ENCODE measurements around the gene TTLL9. TPM values are rescaled to one million over a fixed set of nuclear protein-coding genes. Genes with fewer than 3 reads are reported as not detected.

Gene TTLL9
- total and polyA plus RNA-seq, 2 of the 13 experiments (the other 11 are each of a cell fraction or from before 2014, with no cell fraction given), result not detected

DNA sequence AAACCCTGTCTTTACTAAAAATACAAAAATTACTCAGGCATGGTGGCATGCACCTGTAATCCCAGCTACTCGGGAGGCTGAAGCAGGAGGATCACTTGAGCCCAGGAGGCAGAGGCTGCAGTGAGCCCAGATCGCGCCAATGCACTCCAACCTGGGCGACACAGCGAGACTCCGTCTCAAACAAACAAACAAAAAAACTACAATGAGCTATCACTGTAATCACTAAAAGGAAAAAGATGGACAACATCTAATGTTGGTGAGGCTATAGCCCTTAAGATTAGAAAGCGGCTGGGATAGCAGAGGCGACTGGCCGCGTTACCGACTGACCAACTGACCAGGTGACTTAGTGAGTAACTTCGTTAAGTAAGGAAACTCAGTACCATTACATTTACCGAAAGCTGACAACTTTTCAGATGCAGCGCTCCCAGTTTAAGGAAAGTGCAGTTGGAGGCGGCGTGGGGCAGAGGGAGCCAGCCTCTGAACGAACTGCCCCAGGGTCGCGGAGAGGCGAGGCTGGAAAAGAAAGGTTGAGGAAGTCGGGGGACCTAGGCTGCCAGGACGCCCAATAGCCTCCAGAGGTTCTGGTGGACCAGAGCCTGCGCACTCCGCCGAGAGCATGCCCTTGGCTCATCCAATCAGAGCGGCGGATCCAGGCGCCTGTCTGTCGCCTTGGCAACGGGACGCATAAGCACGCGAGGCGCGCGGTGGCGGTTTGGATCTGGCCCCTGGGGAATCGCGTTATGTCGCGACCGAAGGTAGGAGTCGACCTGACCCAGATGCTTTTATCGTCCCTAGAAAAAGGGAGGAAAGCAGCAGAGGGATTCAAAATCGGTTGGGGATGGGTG, 8.9 kb downstream of the TTLL9 start (continued):
- TF ChIP-seq ZNF30 (CRISPR knock-in tag; IDR thresholded peaks at IDR 0.05) (0 out of 2 replicates have a peak, but pooled peaks have one; percentile 10), POLR2AphosphoS5 (IDR thresholded peaks at IDR 0.05; ENCODE audit: low read depth, low read length) (peak; percentile 86), SOX13 (IDR thresholded peaks at IDR 0.05) (0 out of 2 replicates have a peak, but pooled peaks have one; percentile 25), SOX13 (CRISPR knock-in tag; conservative IDR thresholded peaks at IDR 0.05 in 1 of 2, IDR thresholded peaks at IDR 0.05 in 1 of 2) (no peak), ZBTB42 (CRISPR knock-in tag; IDR thresholded peaks at IDR 0.05) (no peak; the same call in 1 of the 2 replicates), ZNF724P (CRISPR knock-in tag; IDR thresholded peaks at IDR 0.05; ENCODE audit: borderline replicate concordance) (peak; percentile 84), CBX2 (IDR thresholded peaks at IDR 0.05; ENCODE audit: low read depth, low read length) (peak; percentile 99; the same call in 1 of the 2 replicates), CBX2 (CRISPR knock-in tag; IDR thresholded peaks at IDR 0.05; ENCODE audit: low read depth) (no peak), HMGA1 (CRISPR knock-in tag; conservative IDR thresholded peaks at IDR 0.05) (0 out of 2 replicates have a peak, but pooled peaks have one; percentile 97), MXD4 (CRISPR knock-in tag; IDR thresholded peaks at IDR 0.05) (peak; percentile 96), ZNF180 (CRISPR knock-in tag; IDR thresholded peaks at IDR 0.05; ENCODE audit: borderline replicate concordance, low read depth) (peak; percentile 20; the same call in 1 of the 2 replicates), JARID2 (CRISPR knock-in tag; IDR thresholded peaks at IDR 0.05; ENCODE audit: insufficient replicate concordance) (peak; percentile 97), ZMYM4 (CRISPR knock-in tag; IDR thresholded peaks at IDR 0.05) (peak; percentile 75), PAXIP1 (CRISPR knock-in tag; conservative IDR thresholded peaks at IDR 0.05) (peak; percentile 30; the same call in 1 of the 2 replicates), ZBTB1 (CRISPR knock-in tag; IDR thresholded peaks at IDR 0.05; ENCODE audit: borderline replicate concordance) (no peak), PAWR (CRISPR knock-in tag; IDR thresholded peaks at IDR 0.05; ENCODE audit: borderline replicate concordance) (no peak), NR2F1 (CRISPR knock-in tag; IDR thresholded peaks at IDR 0.05) (peak in 1 of 2 experiments; percentile 9; a peak in 1 of 4 replicates), SNRNP70 (IDR thresholded peaks at IDR 0.05; ENCODE audit: low read depth, low read length) (no peak)
- TF ChIP-seq, protein P1, sequence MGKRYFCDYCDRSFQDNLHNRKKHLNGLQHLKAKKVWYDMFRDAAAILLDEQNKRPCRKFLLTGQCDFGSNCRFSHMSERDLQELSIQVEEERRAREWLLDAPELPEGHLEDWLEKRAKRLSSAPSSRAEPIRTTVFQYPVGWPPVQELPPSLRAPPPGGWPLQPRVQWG (CRISPR knock-in tag; IDR thresholded peaks at IDR 0.05; ENCODE audit: borderline replicate concordance, low read depth), result no peak
- TF ChIP-seq, protein P2, sequence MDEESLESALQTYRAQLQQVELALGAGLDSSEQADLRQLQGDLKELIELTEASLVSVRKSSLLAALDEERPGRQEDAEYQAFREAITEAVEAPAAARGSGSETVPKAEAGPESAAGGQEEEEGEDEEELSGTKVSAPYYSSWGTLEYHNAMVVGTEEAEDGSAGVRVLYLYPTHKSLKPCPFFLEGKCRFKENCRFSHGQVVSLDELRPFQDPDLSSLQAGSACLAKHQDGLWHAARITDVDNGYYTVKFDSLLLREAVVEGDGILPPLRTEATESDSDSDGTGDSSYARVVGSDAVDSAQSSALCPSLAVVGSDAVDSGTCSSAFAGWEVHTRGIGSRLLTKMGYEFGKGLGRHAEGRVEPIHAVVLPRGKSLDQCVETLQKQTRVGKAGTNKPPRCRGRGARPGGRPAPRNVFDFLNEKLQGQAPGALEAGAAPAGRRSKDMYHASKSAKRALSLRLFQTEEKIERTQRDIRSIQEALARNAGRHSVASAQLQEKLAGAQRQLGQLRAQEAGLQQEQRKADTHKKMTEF (CRISPR knock-in tag; IDR thresholded peaks at IDR 0.05), result peak; percentile 76; the same call in 1 of the 2 replicates
- TF ChIP-seq, protein P3, sequence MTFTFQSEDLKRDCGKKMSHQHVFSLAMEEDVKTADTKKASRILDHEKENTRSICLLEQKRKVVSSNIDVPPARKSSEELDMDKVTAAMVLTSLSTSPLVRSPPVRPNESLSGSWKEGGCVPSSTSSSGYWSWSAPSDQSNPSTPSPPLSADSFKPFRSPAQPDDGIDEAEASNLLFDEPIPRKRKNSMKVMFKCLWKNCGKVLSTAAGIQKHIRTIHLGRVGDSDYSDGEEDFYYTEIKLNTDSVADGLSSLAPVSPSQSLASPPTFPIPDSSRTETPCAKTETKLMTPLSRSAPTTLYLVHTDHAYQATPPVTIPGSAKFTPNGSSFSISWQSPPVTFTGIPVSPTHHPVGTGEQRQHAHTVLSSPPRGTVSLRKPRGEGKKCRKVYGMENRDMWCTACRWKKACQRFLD (CRISPR knock-in tag; IDR thresholded peaks at IDR 0.05; ENCODE audit: borderline replicate concordance), result no peak; the same call in none of the 2 replicates

Data from HepG2 (cell line).